ENCODE measurements around the gene ATP4B. TPM values are rescaled to one million over a fixed set of nuclear protein-coding genes. Genes with fewer than 3 reads are reported as not detected.

Gene ATP4B
- total and polyA plus RNA-seq, 2 donors (not counting 3 experiments of a cell fraction or from before 2014, with no cell fraction given), result 0.06 TPM; not detected in 1

GRCh38 chr13:113635048-113635420, 23.0 kb downstream of the ATP4B start:
- Histone ChIP-seq H3K9ac (replicated peaks; ENCODE audit: extremely low read depth, insufficient read depth, low read length) (no peak overlapping the region), H3K27me3 (ENCODE audit: control insufficient read depth in 2 of 2, insufficient read depth in 2 of 2, low read length in 2 of 2) (no peaks in the 10 kb centered on the region), H3K79me2 (ENCODE audit: control insufficient read depth, insufficient read depth, low read length) (peaks cover 9% of the 10 kb centered on the region), H2AFZ (ENCODE audit: low read depth, low read length) (no peak overlapping the region), H3K9me1 (replicated peaks; ENCODE audit: control insufficient read depth, extremely low read depth, insufficient read depth, low read length) (no peaks in the 10 kb centered on the region), H3K9me3 (replicated peaks; ENCODE audit: control insufficient read depth, insufficient read depth, low read length) (no peaks in the 10 kb centered on the region), H3K36me3 (ENCODE audit: control insufficient read depth in 2 of 2, extremely low read depth in 1 of 2, insufficient read depth in 2 of 2, low read length in 2 of 2) (peaks cover 16 to 55% of the 10 kb centered on the region in 2 experiments), H3K4me2 (ENCODE audit: insufficient read depth, low read length) (no peak overlapping the region), H3K4me1 (ENCODE audit: control insufficient read depth, extremely low read depth, insufficient read depth, low read length) (no peaks in the 10 kb centered on the region), H3K27ac (ENCODE audit: insufficient read depth, low read depth, low read length) (no peak overlapping the region), H4K20me1 (replicated peaks; ENCODE audit: control insufficient read depth, extremely low read depth, insufficient read depth, low read length) (no peaks in the 10 kb centered on the region), H3K4me3 (replicated peaks in 1 of 3; ENCODE audit: insufficient read depth in 1 of 3, low read depth in 1 of 3, low read length in 3 of 3) (no peak overlapping the region)
- dilution Hi-C loops (cut with MboI; ENCODE audit: extremely low pct_ligation_motif_present, low sequenced_read_pairs) (no loop called here), intact Hi-C loops (cut with micrococcal nuclease) (no loop called here)
- ChIA-PET CTCF (no interaction called here), POLR2A (no interaction called here)
- no TSS peak for BruUV-seq (replicated peaks)
- DNase-seq (ENCODE audit: low read depth, low spot score), result no peak
- no peak for FAIRE-seq
- TF ChIP-seq, protein P1, sequence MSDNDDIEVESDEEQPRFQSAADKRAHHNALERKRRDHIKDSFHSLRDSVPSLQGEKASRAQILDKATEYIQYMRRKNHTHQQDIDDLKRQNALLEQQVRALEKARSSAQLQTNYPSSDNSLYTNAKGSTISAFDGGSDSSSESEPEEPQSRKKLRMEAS (IDR thresholded peaks at IDR 0.05; ENCODE audit: insufficient read depth, insufficient read length), result no peak
- TF ChIP-seq CTCF (IDR thresholded peaks at IDR 0.05; ENCODE audit: extremely low read depth in 1 of 2, insufficient read depth in 1 of 2, low read depth in 1 of 2, low read length in 2 of 2), result no peak
- no peak for TF ChIP-seq POLR2A (IDR thresholded peaks at IDR 0.05; ENCODE audit: low read depth, low read length)
- TF ChIP-seq JUN (IDR thresholded peaks at IDR 0.05; ENCODE audit: borderline replicate concordance, insufficient read depth, insufficient read length, low read depth), result no peak
- TF ChIP-seq MYC (IDR thresholded peaks at IDR 0.05; ENCODE audit: low read depth, low read length), result no peak
- TF ChIP-seq POLR2AphosphoS5 (IDR thresholded peaks at IDR 0.05; ENCODE audit: insufficient read depth, low read depth, low read length), result no peak
- TF ChIP-seq GATA2 (IDR thresholded peaks at IDR 0.05; ENCODE audit: insufficient read depth, insufficient read length, low read depth, low read length), result no peak

All from endothelial cell of umbilical vein (primary cell).